Stimulated activated CD4-positive, alpha-beta T cell treated with anti-CD3 and anti-CD28 coated beads, TNF-alpha, amount 100 ng/mL, for 1 hour (primary cell): ENCODE data around the gene SDF2L1.
"Not testable (repeated sequence)": the region's sequence is repeated elsewhere in the genome, so short reads cannot be mapped to it uniquely, and the experiment has no call there.

Source experiments
- DNase-seq, 3 donors: peaks; one replicate each; pipeline ENCODE4 v3.0.0-alpha.2; 2020; ENCODE audit warnings: low read depth in 3 of 3, low spot score in 1 of 3

SDF2L1 gene

GRCh38 chr22:21660904-21661303 is 18.8 kb downstream of the SDF2L1 start:
- no peak for DNase-seq

GRCh38 chr22:21661991-21662390 is 19.9 kb downstream of the SDF2L1 start:
- no peak for DNase-seq

GRCh38 chr22:21663738-21664137 is 21.6 kb downstream of the SDF2L1 start:
- DNase-seq, result no peak

GRCh38 chr22:21665047-21665851 is 23.1 kb downstream of the SDF2L1 start:
- no peak for DNase-seq

- no peak for DNase-seq
Measured at GRCh38 chr22:21666786-21667185, 24.7 kb downstream of the SDF2L1 start.

GRCh38 chr22:21669026-21669425 is 26.9 kb downstream of the SDF2L1 start:
- DNase-seq, result no peak

- DNase-seq, result no peak
Measured at GRCh38 chr22:21672107-21672629, 30.1 kb downstream of the SDF2L1 start.

GRCh38 chr22:21673534-21674321 is 31.6 kb downstream of the SDF2L1 start:
- DNase-seq, result no peak

- no peak for DNase-seq
Measured at GRCh38 chr22:21674638-21675245, 32.6 kb downstream of the SDF2L1 start.

- no peak for DNase-seq
Measured at GRCh38 chr22:21677606-21678443, 35.7 kb downstream of the SDF2L1 start.

GRCh38 chr22:21678842-21679241 is 36.7 kb downstream of the SDF2L1 start:
- DNase-seq, result not testable (repeated sequence)

GRCh38 chr22:21679383-21679782 is 37.3 kb downstream of the SDF2L1 start:
- no peak for DNase-seq

- no peak for DNase-seq
Measured at GRCh38 chr22:21680830-21681565, 38.9 kb downstream of the SDF2L1 start.

- no peak for DNase-seq
Measured at GRCh38 chr22:21681566-21682370, 39.7 kb downstream of the SDF2L1 start.

- no peak for DNase-seq
Measured at GRCh38 chr22:21682385-21683175, 40.5 kb downstream of the SDF2L1 start.

GRCh38 chr22:21683401-21683811 is 41.3 kb downstream of the SDF2L1 start:
- no peak for DNase-seq

- DNase-seq, result no peak
Measured at GRCh38 chr22:21684492-21685163, 42.5 kb downstream of the SDF2L1 start.

GRCh38 chr22:21685164-21685513 is 43.0 kb downstream of the SDF2L1 start:
- DNase-seq, result no peak
